GM18858 (cell line): Measurements from ENCODE around the gene PSENEN.

Experiments used
- ATAC-seq: cut with Tn5 transposase; IDR thresholded peaks from one replicate; pipeline ENCODE4 v1.9.1; 2021; ENCODE audit not compliant: unreplicated experiment

Gene PSENEN, protein sequence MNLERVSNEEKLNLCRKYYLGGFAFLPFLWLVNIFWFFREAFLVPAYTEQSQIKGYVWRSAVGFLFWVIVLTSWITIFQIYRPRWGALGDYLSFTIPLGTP

DNA sequence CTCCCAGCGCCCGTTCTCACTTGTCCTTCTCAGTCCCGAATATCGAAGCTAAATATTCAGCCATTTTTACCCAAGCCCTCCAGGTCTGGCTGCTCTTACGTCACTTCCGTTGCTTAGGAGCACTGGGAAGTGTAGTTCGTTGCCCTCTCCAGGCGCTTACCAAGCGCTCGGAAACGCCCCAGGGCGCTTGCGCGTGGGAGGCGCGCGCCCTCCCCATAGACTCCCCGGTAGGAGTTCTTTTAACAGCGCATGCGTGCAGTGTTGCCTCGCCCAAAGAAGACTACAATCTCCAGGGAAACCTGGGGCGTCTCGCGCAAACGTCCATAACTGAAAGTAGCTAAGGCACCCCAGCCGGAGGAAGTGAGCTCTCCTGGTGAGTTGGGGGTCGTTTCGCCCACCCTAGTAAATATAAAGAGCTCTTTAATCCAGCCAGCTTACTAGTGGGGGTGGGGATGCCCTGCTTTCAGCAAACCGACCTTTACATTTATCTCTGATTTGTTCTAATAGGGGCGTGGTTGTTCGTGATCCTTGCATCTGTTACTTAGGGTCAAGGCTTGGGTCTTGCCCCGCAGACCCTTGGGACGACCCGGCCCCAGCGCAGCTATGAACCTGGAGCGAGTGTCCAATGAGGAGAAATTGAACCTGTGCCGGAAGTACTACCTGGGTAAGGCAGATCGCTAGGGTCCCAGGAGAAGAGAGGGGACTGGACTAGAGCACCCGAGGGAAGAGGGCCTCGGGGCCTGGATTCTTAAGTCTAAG is at the start of gene PSENEN, which contains the start of gene U2AF1L4:
Gene PSENEN, plus strand, starts transcription at position 324 of the 759 bp plus-strand sequence. Its CDS starts 280 bp downstream, at position 604.
Gene U2AF1L4, minus strand, starts transcription at position 91 of the 759 bp plus-strand sequence. Its CDS starts 27 bp downstream, at position 64.
- ATAC-seq = peak; percentile 38

- ATAC-seq = no peak
These were observed 49.5 kb upstream of the PSENEN start for GRCh38 chr19:35695895-35696422.

GRCh38 chr19:35696835-35697234 is 48.6 kb upstream of the PSENEN start:
- ATAC-seq = no peak

DNA sequence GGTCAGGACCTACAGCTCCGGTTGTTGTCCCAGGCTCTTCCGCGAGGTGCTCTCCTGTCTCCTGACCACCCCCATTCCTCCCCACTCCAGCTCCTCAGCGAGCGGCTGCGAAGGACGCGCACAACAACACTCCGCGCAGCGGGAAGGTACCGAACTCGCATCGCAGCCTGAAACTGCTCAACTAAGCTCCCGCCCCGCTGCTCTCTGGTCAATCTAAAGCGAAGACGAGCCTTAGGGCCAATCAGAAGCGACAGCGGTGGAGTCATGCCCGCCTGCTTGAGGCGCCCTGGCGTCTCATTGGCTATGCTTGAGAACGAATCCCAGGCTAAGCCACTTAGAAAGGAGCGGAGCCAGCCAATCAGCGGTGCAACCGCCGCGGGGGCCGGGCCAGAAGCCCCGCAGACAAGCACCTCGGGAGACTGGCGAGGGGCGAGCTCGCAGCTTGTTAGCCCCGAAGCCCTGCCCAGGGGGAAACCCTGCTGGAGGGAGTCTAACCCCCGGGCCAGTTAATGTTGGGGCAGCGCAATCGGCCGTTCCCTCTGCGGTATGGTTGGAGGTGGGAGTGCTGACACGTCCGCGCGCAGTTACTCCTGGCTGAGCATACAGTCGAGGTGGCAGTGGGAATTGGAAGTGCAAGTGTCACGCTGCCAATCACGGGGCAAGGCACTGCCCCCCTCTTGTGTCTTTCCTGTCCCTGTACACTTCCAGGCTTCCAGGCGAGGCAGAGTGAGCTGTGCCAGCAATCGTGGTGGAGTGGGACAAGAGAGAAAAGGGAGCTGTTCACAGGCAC is 43.0 kb upstream of the PSENEN start:
- peak; percentile 93 for ATAC-seq

- no peak for ATAC-seq
These were observed 42.1 kb upstream of the PSENEN start for GRCh38 chr19:35703343-35703742.

DNA sequence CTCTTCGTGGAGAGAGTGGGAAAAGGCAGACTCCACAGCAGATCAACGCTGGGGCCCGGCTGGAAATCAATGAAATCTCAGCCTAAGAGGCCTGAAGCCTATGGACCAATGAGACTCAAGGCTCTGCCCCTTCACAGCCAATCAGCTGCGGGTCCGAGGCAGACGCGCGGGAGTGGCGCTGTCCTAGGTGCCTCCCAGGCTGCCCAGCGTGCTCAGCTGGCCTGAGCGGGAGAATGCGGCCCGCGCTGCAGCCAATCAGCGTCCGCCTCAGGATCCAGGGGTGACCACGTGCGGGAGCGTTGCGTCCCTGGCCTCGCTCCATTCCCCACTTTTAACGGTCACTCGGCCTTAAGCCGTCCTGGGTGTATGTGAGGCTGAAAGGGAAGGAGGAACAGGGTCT is 41.2 kb upstream of the PSENEN start, which contains the start of gene ZBTB32:
Gene ZBTB32, plus strand, starts transcription at position 341 of the 400 bp plus-strand sequence. CDS start 10,069 bp downstream, outside the sequence.
- ATAC-seq = no peak

GRCh38 chr19:35708391-35708790 is 37.1 kb upstream of the PSENEN start:
- ATAC-seq = no peak

GRCh38 chr19:35710784-35711723 is 34.4 kb upstream of the PSENEN start:
- no peak for ATAC-seq

DNA sequence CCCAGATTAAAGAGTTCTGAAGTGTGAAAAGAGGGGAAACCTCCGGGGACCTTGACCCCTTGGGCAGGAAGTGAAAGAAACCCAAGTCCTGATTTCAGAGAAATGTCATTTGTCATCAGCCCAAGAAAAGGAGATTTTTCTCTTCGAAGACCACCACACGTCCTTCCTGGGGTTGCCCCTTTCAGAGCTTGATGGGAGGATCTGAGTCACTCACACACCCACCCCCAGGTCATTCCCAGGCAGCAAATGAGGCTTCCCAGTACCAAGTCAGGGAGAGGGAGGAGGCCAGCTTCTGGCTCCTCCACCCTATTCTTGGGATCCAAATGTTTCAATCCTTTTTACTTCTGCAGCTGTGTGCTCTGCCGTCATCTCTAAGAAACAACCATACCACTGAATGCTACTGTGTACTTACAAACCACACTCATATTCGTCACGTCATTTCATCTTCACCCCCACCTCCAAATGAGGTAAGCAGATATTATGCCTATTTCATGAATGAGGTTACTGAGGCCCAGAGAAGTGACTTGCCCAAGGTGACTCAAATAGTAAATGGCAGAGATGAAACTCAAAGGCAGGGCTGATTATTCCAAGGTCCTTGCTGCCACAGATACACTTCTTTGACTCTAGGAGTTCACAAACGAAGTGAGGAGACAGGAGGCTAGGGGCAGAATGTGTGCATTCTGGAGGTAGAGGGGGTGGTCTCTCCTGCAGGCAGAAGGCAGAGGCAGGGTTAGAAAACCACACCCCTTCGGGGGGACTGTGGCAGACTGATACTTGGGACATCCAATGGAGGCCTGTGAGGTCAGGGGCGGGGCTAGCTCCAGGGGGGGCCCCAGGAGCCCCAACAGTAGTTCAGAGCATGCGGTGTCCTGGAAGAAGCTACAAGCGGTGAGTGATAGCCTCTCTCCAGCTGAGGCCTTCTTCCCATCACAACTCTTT is 32.6 kb upstream of the PSENEN start:
- ATAC-seq = no peak

DNA sequence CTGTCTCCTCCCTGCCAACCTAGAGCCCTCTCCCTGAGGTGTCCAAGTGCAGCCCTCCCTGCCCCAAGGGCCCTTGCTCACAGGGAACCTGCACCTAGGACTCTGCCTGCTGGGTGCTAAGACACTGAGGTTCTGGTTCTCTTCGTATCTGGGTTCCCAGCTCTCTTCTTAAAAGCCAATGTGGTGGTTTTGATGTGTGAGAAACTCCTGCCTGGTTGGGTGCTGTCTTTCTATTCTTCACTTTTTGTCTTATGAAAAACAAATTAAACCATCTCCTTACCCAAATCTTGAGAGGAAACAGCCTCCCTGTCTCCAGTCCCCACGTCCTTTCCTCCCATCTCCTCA is 32.0 kb upstream of the PSENEN start:
- ATAC-seq = no peak

- ATAC-seq = no peak
These were observed 31.5 kb upstream of the PSENEN start for GRCh38 chr19:35713904-35714495.

DNA sequence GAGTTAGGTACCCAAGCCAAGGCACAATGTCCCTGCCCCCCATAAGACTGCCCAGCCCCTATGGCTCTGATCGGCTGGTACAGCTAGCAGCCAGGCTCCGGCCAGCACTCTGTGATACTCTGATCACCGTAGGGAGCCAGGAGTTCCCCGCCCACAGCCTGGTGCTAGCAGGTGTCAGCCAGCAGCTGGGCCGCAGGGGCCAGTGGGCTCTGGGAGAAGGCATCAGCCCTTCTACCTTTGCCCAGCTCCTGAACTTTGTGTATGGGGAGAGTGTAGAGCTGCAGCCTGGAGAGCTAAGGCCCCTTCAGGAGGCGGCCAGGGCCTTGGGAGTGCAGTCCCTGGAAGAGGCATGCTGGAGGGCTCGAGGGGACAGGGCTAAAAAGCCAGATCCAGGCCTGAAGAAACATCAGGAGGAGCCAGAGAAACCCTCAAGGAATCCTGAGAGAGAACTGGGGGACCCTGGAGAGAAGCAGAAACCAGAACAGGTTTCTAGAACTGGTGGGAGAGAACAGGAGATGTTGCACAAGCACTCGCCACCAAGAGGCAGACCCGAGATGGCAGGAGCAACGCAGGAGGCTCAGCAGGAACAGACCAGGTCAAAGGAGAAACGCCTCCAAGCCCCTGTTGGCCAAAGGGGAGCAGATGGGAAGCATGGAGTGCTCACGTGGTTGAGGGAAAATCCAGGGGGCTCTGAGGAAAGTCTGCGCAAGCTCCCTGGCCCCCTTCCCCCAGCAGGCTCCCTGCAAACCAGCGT is 30.7 kb upstream of the PSENEN start:
- ATAC-seq = no peak

GRCh38 chr19:35715355-35715809 is 30.1 kb upstream of the PSENEN start:
- no peak for ATAC-seq

DNA sequence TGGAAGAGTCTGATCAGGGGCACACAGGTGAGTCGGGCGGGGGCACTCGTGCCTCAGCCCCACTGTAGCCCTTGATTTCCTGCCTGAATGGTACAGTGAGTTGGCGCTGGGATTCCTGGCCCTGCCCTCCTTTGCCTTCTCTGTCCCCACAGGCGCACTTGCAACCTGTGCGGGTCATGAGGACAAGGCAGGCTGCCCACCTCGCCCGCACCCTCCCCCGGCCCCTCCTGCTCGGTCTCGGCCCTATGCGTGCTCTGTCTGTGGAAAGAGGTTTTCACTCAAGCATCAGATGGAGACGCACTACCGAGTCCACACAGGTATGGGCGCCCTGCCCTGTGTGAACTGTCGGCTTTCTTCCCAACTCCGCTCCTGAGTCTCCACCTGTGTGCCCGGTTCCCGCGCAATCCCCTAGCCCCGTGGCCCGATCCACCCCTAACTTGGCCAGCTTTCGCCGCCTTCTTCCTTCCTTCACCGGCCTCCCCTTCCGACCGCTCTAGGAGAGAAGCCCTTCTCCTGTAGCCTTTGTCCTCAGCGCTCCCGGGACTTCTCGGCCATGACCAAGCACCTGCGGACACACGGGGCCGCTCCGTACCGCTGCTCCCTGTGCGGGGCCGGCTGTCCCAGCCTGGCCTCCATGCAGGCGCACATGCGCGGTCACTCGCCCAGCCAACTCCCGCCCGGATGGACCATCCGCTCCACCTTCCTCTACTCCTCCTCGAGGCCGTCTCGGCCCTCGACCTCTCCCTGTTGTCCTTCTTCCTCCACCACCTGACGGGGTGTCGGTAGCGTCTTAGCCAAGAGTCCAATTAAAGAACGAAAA is 29.3 kb upstream of the PSENEN start:
- ATAC-seq = no peak

GRCh38 chr19:35716801-35717664 is 28.4 kb upstream of the PSENEN start:
- peak; percentile 48 for ATAC-seq

GRCh38 chr19:35717665-35718344 is 27.6 kb upstream of the PSENEN start, which contains the start of gene KMT2B:
KMT2B (plus strand) TSS chr19:35718003; CDS start chr19:35718019, 16 bp downstream.
- peak; percentile 2 for ATAC-seq
